RWPE1 (cell line): ENCODE measurements around the gene KRT25.

Experiments
- CTCF ChIA-PET: fragments of 350-600 bp; sonication (Branson Sonifier 250); formaldehyde crosslinking; extraction: SDS; loops from one replicate; lab custom pipeline; 2021; lab: Yijun Ruan, JAX
- POLR2A ChIA-PET: fragments of 400-600 bp; formaldehyde crosslinking; extraction: SDS; loops from one replicate; lab custom pipeline; 2020; ENCODE audit warnings: antibody characterized with exemption; ENCODE audit not compliant: low non-redundant PET; lab: Yijun Ruan, JAX
- DNase-seq: peaks from one replicate; pipeline ENCODE4 v3.0.0; 2012; ENCODE audit warnings: low spot score
- H3K27ac ChIP-seq: fragments of 450-650 bp; 2 replicates; pipeline ENCODE4 v1.5.1; 2017
- TF ChIP-seq, protein P1 (sequence below): fragments of 450-650 bp; conservative IDR thresholded peaks from 2 replicates; pipeline ENCODE4 v1.5.1; 2017; ENCODE audit warnings: low read depth, mild to moderate bottlenecking

The KRT25 gene

GRCh38 chr17:40738553-40738952 is 16.6 kb downstream of the KRT25 start:
- no peak for DNase-seq
- TF ChIP-seq, protein P1, sequence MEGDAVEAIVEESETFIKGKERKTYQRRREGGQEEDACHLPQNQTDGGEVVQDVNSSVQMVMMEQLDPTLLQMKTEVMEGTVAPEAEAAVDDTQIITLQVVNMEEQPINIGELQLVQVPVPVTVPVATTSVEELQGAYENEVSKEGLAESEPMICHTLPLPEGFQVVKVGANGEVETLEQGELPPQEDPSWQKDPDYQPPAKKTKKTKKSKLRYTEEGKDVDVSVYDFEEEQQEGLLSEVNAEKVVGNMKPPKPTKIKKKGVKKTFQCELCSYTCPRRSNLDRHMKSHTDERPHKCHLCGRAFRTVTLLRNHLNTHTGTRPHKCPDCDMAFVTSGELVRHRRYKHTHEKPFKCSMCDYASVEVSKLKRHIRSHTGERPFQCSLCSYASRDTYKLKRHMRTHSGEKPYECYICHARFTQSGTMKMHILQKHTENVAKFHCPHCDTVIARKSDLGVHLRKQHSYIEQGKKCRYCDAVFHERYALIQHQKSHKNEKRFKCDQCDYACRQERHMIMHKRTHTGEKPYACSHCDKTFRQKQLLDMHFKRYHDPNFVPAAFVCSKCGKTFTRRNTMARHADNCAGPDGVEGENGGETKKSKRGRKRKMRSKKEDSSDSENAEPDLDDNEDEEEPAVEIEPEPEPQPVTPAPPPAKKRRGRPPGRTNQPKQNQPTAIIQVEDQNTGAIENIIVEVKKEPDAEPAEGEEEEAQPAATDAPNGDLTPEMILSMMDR = no peak
- POLR2A ChIA-PET = no interaction called here
- CTCF ChIA-PET = no interaction called here
- no peak overlapping the region for H3K27ac ChIP-seq

DNA sequence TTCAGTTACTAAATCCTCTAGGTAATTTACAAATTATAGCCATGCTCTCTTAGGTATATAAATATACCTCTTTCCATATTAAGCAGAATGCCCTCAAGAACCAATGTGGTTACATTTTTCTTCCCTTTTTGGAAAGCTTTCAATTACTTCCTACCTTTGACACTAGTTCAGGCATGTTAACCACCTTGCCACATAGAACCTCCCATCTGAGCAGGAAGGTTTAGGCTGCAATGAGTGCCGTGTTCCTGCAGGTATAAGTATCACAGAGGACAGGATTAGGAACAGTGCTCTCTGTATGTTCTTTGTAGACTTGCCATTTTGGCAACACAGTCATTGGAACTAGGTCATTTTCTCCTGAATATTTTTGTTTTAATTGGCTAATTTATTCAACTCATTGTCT is 20.1 kb downstream of the KRT25 start:
- TF ChIP-seq, protein P1 = no peak
- CTCF ChIA-PET = interaction anchor here (0.6 to 0.7 kb wide), 2 partner anchors 69 to 119 kb away, joined by 5 to 6 read pairs; no protein-coding TSS in a partner anchor

GRCh38 chr17:40734018-40734417 is 21.1 kb downstream of the KRT25 start:
- H3K27ac ChIP-seq = no peak overlapping the region
- CTCF ChIA-PET = no interaction called here
- POLR2A ChIA-PET = no interaction called here
- no peak for DNase-seq
- TF ChIP-seq, protein P1 = no peak

More for the DNA sequence above, 20.1 kb downstream of the KRT25 start:
- POLR2A ChIA-PET = no interaction called here
- DNase-seq = peak; percentile 53
- no peak overlapping the region for H3K27ac ChIP-seq

GRCh38 chr17:40730970-40731369 is 24.2 kb downstream of the KRT25 start:
- TF ChIP-seq, protein P1 = no peak
- POLR2A ChIA-PET = no interaction called here
- no peak for DNase-seq
- H3K27ac ChIP-seq = no peak overlapping the region
- CTCF ChIA-PET = no interaction called here

DNA sequence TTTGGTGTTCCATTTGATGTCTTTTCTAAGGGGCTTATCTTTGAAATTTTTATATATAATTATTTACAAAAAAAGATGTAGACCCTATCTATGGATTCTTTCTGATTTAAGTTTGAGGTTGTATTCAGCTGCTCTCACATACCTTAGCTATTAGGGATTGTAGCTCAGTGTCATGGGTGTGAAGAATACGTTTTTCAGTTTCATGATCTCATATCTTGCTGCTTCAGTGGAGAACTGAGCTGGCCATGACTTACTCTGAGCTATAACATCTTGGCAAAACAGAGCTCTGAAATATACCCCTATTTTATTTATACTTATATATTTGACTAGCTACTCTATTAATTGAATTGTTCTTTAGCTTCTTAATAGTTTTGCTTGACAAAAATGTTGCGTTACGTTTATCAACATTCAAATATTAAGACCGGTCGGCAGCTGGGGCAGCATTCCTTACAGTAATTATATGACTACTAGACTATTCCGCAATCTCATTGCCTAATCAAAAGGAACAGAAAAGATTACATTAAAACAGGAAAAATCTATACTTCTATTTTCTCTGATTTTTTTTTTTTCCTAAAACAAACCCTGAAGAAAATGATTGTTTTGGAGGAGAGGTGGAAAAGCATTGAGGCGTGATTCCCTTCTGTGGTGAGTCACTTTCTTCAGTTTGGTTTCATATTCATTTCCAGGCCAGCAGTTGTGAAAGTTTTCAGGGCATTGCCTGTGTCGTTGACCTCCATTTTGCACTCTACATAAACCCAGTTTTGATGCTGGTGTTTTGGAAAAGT is 27.5 kb downstream of the KRT25 start:
- POLR2A ChIA-PET = no interaction called here
- CTCF ChIA-PET = interaction anchor here (0.6 to 0.7 kb wide), 2 partner anchors 67 to 97 kb away, joined by 3 read pairs; no protein-coding TSS in a partner anchor
- H3K27ac ChIP-seq = no peak overlapping the region
- TF ChIP-seq, protein P1 = no peak
- peak; percentile 34 for DNase-seq

- POLR2A ChIA-PET = no interaction called here
- TF ChIP-seq, protein P1 = peak; percentile 27; the same call in 1 of the 2 replicates
- no peak overlapping the region for H3K27ac ChIP-seq
- CTCF ChIA-PET = no interaction called here
- no peak for DNase-seq
These were observed 28.2 kb downstream of the KRT25 start for GRCh38 chr17:40726919-40727318.
